Panc1 (cell line): Measurements from ENCODE around the gene ANAPC16. TPM values are rescaled to one million over a fixed set of nuclear protein-coding genes. Genes with fewer than 3 reads are reported as not detected.

Experiments used
- ATAC-seq: fragments of 200-7000 bp; cut with Tn5 transposase; 2 replicates; pipeline ENCODE4 v1.9.1; 2020; ENCODE audit warnings: mild to moderate bottlenecking, moderate library complexity
- BruUV-seq: library from RNA; stranded (reverse); fragments of 400-500 nt; replicated peaks from 2 replicates; lab custom pipeline; 2021; lab: Mats Ljungman, UMichigan
- CTCF ChIA-PET: fragments of 300-600 bp; sonication (Branson Sonifier 250); formaldehyde crosslinking; loops from one replicate; lab custom pipeline; 2022; ENCODE audit warnings: antibody characterized with exemption; lab: Charles Lee
- POLR2A ChIA-PET: fragments of 300-600 bp; sonication (Branson Sonifier 250); formaldehyde crosslinking; loops from one replicate; lab custom pipeline; 2022; ENCODE audit warnings: antibody characterized with exemption; lab: Charles Lee
- DNase-seq: peaks from one replicate; pipeline ENCODE4 v3.0.0-alpha.2; 2010; ENCODE audit warnings: low read depth, low spot score
- H3K27ac ChIP-seq: 2 replicates; pipeline ENCODE4 v1.5.1; 2011; ENCODE audit warnings: mild to moderate bottlenecking, low read length, inconsistent platforms
- H3K27me3 ChIP-seq: fragments of 200-500 bp; sonication (Bioruptor generic); 2 replicates; pipeline ENCODE4 v1.6.0; 2014; ENCODE audit warnings: low read length, inconsistent platforms; ENCODE audit not compliant: control insufficient read depth, insufficient read depth
- H3K36me3 ChIP-seq: fragments of 200-500 bp; sonication (Bioruptor generic); 2 replicates; pipeline ENCODE4 v1.5.1; 2014; ENCODE audit warnings: inconsistent platforms, mild to moderate bottlenecking, low read length, moderate library complexity; ENCODE audit not compliant: control insufficient read depth, insufficient read depth
- H3K4me1 ChIP-seq: 2 replicates; pipeline ENCODE4 v1.5.1; 2011; ENCODE audit warnings: inconsistent platforms, mild to moderate bottlenecking, low read length, moderate library complexity; ENCODE audit not compliant: control insufficient read depth, insufficient read depth
- H3K4me3 ChIP-seq, 2 experiments: 2 replicates each; pipeline ENCODE4 v1.5.1; 2011 to 2012; ENCODE audit warnings: low read depth in 2 of 2, low read length in 2 of 2, mild to moderate bottlenecking in 2 of 2, inconsistent platforms in 1 of 2, moderate library complexity in 1 of 2
- H3K9me3 ChIP-seq: fragments of 200-500 bp; sonication (Bioruptor generic); 2 replicates; pipeline ENCODE4 v1.5.1; 2014; ENCODE audit warnings: low read depth, mild to moderate bottlenecking, inconsistent platforms, low read length, moderate library complexity; ENCODE audit not compliant: control insufficient read depth, insufficient read depth
- in situ Hi-C: cut with HindIII; loops from 2 replicates; pipeline ENCODE4 v1.10.0; 2016; ENCODE audit warnings: low sequenced_read_pairs, low pct_unique_long_range_greater_than_20kb
- intact Hi-C: fragments of 100-400 bp; cut with micrococcal nuclease; formaldehyde crosslinking; loops from one replicate; pipeline ENCODE4 v1.10.0; 2022; ENCODE audit not compliant: unreplicated experiment
- total RNA-seq: library from RNA; stranded (reverse); gene quantifications from one replicate; pipeline ENCODE4 v1.2.1, GENCODE V29; 2021; ENCODE audit not compliant: unreplicated experiment
- TF ChIP-seq, protein P1 (sequence below), 2 experiments: IDR thresholded peaks; 2 replicates each; pipeline ENCODE4 v1.6.1; 2011 to 2012; ENCODE audit warnings: low read depth in 2 of 2, control low read depth in 1 of 2, low read length in 1 of 2, mild to moderate bottlenecking in 1 of 2, moderate library complexity in 1 of 2; ENCODE audit not compliant: insufficient read depth in 1 of 2
- TF ChIP-seq, protein P2 (sequence below): fragments of 450-650 bp; IDR thresholded peaks from 2 replicates; pipeline ENCODE4 v1.5.1; 2017; ENCODE audit warnings: mild to moderate bottlenecking

ANAPC16 gene
- total RNA-seq, 1 experiment from 2014 or later: 110 TPM

DNA sequence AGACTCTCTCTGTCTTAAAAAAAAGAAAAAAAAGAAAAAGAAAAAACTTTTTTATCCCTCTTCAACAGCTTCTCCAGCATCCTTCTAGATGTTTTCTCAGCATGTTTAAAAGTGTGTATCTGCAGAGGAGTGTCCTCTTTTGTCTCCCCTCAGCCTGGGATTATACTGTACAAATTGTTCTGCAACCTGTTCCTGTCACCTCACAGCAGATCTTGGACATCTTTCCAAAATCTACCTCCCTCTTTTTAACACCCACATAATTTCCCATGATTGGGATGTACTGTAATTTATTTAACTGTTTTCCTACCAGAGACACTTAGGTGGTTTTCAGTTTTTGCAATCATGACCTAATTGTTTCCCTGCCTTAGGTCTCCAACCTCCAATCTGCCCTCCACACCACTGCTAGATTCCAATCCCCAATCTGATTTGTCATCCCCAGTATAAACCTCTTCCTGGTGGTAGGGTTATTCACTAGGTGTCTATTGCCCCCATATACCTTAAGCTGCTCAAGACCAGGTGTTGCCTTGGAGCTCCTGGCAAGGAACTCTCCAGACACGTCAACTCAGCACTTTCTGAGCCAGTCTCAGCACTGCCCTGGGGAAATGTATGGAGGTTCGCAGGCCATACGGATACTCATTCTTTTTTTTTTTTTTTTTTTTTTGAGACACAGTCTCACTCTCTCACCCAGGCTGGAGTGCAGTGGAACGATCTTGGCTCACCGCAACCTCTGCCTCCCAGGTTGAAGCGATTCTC lies 40.3 kb downstream of the ANAPC16 start:
- peak overlapping the region; percentile 92; the same call in 1 of the 2 replicates for H3K27ac ChIP-seq

DNA sequence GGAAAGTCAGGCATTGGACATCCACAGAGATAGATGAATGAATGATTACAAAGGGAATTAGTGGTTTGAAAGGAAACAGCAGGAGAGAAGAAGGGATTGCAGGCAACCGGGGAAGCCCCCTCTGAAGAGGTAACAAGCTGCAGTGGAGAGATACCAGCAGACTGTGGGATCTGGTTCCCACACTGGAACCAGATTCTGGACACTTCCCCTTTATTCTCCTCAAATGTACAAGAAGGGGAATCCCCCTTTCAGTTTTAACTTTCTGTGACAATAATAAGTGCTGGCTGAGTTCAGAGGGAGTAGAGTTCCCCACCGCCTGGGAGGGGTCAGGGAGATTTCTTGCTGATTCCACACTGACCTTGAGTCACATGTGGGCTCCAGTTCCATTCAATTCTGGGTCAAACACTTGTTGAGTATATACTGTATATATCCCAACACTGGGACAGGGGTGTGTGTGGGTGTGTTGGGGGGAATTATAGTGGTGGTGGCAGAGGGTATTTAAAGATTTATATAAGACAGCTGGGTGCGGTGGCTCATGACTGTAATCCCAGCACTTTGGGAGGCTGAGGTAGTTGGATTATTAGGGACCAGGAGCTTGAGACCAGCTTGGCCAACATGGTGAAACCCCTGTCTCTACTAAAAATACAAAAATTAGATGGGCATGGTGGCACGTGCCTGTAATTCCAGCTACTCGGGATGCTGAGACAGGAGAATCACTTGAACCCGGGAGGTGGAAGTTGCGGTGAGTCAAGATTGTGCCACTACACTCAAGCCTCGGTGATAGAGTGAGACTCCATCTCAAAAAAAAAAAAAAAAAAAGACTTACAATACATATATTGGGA lies 41.5 kb downstream of the ANAPC16 start:
- BruUV-seq: no TSS peak
- TF ChIP-seq, protein P1, sequence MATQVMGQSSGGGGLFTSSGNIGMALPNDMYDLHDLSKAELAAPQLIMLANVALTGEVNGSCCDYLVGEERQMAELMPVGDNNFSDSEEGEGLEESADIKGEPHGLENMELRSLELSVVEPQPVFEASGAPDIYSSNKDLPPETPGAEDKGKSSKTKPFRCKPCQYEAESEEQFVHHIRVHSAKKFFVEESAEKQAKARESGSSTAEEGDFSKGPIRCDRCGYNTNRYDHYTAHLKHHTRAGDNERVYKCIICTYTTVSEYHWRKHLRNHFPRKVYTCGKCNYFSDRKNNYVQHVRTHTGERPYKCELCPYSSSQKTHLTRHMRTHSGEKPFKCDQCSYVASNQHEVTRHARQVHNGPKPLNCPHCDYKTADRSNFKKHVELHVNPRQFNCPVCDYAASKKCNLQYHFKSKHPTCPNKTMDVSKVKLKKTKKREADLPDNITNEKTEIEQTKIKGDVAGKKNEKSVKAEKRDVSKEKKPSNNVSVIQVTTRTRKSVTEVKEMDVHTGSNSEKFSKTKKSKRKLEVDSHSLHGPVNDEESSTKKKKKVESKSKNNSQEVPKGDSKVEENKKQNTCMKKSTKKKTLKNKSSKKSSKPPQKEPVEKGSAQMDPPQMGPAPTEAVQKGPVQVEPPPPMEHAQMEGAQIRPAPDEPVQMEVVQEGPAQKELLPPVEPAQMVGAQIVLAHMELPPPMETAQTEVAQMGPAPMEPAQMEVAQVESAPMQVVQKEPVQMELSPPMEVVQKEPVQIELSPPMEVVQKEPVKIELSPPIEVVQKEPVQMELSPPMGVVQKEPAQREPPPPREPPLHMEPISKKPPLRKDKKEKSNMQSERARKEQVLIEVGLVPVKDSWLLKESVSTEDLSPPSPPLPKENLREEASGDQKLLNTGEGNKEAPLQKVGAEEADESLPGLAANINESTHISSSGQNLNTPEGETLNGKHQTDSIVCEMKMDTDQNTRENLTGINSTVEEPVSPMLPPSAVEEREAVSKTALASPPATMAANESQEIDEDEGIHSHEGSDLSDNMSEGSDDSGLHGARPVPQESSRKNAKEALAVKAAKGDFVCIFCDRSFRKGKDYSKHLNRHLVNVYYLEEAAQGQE (IDR thresholded peaks at IDR 0.05; ENCODE audit: insufficient read depth in 1 of 2, low read depth in 2 of 2, low read length in 1 of 2): no peak
- DNase-seq (no peak), ATAC-seq (no peak)
- no peaks in the 10 kb centered on the region for H3K9me3 ChIP-seq
- no peaks in the 10 kb centered on the region for H3K36me3 ChIP-seq
- in situ Hi-C loops (no loop called here), intact Hi-C loops (no loop called here)
- ChIA-PET POLR2A (no interaction called here), CTCF (interaction anchor here (0.8 kb wide), 1 partner anchor 14 kb away, joined by 5 read pairs; no protein-coding TSS in a partner anchor)
- H3K27ac ChIP-seq: peak overlapping the region; percentile 52; the same call in 1 of the 2 replicates
- peaks cover 42% of the 10 kb centered on the region for H3K4me1 ChIP-seq
- no peak overlapping the region for H3K4me3 ChIP-seq
- H3K27me3 ChIP-seq: no peaks in the 10 kb centered on the region

More for the DNA sequence above, 40.3 kb downstream of the ANAPC16 start:
- POLR2A ChIA-PET: interaction anchor here (0.6 to 0.7 kb wide), 3 partner anchors 64 to 1708 kb away, joined by 3 to 14 read pairs (median 3); no protein-coding TSS in a partner anchor
- intact Hi-C loops: no loop called here
- TF ChIP-seq, protein P1 (IDR thresholded peaks at IDR 0.05; ENCODE audit: insufficient read depth in 1 of 2, low read depth in 2 of 2, low read length in 1 of 2): no peak
- TF ChIP-seq, protein P2, sequence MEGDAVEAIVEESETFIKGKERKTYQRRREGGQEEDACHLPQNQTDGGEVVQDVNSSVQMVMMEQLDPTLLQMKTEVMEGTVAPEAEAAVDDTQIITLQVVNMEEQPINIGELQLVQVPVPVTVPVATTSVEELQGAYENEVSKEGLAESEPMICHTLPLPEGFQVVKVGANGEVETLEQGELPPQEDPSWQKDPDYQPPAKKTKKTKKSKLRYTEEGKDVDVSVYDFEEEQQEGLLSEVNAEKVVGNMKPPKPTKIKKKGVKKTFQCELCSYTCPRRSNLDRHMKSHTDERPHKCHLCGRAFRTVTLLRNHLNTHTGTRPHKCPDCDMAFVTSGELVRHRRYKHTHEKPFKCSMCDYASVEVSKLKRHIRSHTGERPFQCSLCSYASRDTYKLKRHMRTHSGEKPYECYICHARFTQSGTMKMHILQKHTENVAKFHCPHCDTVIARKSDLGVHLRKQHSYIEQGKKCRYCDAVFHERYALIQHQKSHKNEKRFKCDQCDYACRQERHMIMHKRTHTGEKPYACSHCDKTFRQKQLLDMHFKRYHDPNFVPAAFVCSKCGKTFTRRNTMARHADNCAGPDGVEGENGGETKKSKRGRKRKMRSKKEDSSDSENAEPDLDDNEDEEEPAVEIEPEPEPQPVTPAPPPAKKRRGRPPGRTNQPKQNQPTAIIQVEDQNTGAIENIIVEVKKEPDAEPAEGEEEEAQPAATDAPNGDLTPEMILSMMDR: no peak
- no TSS peak for BruUV-seq
- Histone ChIP-seq H3K27me3 (no peaks in the 10 kb centered on the region), H3K4me3 (no peak overlapping the region), H3K9me3 (no peaks in the 10 kb centered on the region), H3K4me1 (peaks cover 34% of the 10 kb centered on the region), H3K36me3 (no peaks in the 10 kb centered on the region)
- CTCF ChIA-PET: interaction anchor here (0.6 to 1.0 kb wide), 3 partner anchors 35 to 216 kb away, joined by 3 to 6 read pairs (median 3); no protein-coding TSS in a partner anchor
- DNase-seq (no peak), ATAC-seq (no peak)
- in situ Hi-C loops: no loop called here
